Transverse colon (tissue), 4 donors: ENCODE results near the gene FBXO44.

ENCODE experiments used
- POLR2AphosphoS5 ChIP-seq, 3 donors: sonication (generic); formaldehyde crosslinking; IDR thresholded peaks; one replicate each; pipeline ENCODE4 v1.6.1; 2016; ENCODE audit warnings: antibody characterized with exemption in 3 of 3
- TF ChIP-seq, protein P1 (sequence below), 5 experiments: fragments of 200-600 bp in 3 of 5; fragments of 450-650 bp in 2 of 5; sonication (generic) in 3 of 5; IDR thresholded peaks; 1 replicate in 2 of 5; 2 replicates in 3 of 5; pipeline ENCODE4 v1.5.1; 2016 to 2017; ENCODE audit warnings: antibody characterized with exemption in 5 of 5, inconsistent platforms in 3 of 5, mild to moderate bottlenecking in 2 of 5, moderate library complexity in 1 of 5

DNA sequence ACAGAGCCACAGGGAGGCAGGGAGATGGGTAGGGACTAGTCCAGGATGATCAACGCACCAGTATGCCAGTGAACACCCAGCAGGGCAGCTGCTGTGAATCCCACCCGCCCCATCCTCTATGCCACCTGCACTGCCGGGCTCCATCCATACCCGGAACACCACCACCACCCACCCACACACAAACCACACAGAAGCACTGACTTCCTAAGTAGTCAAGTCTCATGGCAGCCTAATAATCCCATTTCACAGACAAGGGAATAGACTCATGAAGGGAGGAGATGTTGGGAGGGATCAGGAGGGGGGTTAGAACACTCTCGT, 43.2 kb downstream of the FBXO44 start:
- TF ChIP-seq, protein P1, sequence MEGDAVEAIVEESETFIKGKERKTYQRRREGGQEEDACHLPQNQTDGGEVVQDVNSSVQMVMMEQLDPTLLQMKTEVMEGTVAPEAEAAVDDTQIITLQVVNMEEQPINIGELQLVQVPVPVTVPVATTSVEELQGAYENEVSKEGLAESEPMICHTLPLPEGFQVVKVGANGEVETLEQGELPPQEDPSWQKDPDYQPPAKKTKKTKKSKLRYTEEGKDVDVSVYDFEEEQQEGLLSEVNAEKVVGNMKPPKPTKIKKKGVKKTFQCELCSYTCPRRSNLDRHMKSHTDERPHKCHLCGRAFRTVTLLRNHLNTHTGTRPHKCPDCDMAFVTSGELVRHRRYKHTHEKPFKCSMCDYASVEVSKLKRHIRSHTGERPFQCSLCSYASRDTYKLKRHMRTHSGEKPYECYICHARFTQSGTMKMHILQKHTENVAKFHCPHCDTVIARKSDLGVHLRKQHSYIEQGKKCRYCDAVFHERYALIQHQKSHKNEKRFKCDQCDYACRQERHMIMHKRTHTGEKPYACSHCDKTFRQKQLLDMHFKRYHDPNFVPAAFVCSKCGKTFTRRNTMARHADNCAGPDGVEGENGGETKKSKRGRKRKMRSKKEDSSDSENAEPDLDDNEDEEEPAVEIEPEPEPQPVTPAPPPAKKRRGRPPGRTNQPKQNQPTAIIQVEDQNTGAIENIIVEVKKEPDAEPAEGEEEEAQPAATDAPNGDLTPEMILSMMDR (IDR thresholded peaks at IDR 0.05) = no peak
- no peak for TF ChIP-seq POLR2AphosphoS5 (IDR thresholded peaks at IDR 0.05)
